Endometrial microvascular endothelial cells (primary cell): ENCODE measurements around the gene MAGI1. TPM values are rescaled to one million over a fixed set of nuclear protein-coding genes. Genes with fewer than 3 reads are reported as not detected.

Source experiments
- in situ Hi-C: cut with HindIII; loops from 2 replicates; pipeline ENCODE4 v1.10.0; 2017; ENCODE audit warnings: low sequenced_read_pairs, low pct_unique_long_range_greater_than_20kb; ENCODE audit errors: inconsistent ontology term
- total RNA-seq: library from RNA; depleted of rRNA; stranded (reverse); fragments of >200 nt; gene quantifications from one replicate; pipeline ENCODE4 v1.2.3, GENCODE V29; 2015; ENCODE audit errors: inconsistent ontology term

The MAGI1 gene
- total RNA-seq, 1 donor from 2014 or later, result 9.1 TPM

- in situ Hi-C loops, result no loop called here
These were observed 546.5 kb downstream of the MAGI1 start for GRCh38 chr3:65492249-65492648.

- in situ Hi-C loops, result no loop called here
These were observed 548.6 kb downstream of the MAGI1 start for GRCh38 chr3:65490114-65490513.

- in situ Hi-C loops, result no loop called here
These were observed 549.5 kb downstream of the MAGI1 start for GRCh38 chr3:65489253-65489652.

- in situ Hi-C loops, result no loop called here
These were observed 552.8 kb downstream of the MAGI1 start for GRCh38 chr3:65485826-65486469.

- in situ Hi-C loops, result no loop called here
These were observed 553.8 kb downstream of the MAGI1 start for GRCh38 chr3:65484964-65485363.

GRCh38 chr3:65483480-65483879 is 555.2 kb downstream of the MAGI1 start:
- in situ Hi-C loops, result no loop called here

- in situ Hi-C loops, result no loop called here
These were observed 555.7 kb downstream of the MAGI1 start for GRCh38 chr3:65483011-65483410.

- in situ Hi-C loops, result no loop called here
These were observed 557.6 kb downstream of the MAGI1 start for GRCh38 chr3:65481085-65481484.

GRCh38 chr3:65479990-65480389 is 558.7 kb downstream of the MAGI1 start:
- in situ Hi-C loops, result no loop called here

- in situ Hi-C loops, result no loop called here
These were observed 559.9 kb downstream of the MAGI1 start for GRCh38 chr3:65478551-65479500.

- in situ Hi-C loops, result no loop called here
These were observed 565.0 kb downstream of the MAGI1 start for GRCh38 chr3:65473736-65474135.

GRCh38 chr3:65472501-65472900 is 566.2 kb downstream of the MAGI1 start:
- in situ Hi-C loops, result no loop called here

GRCh38 chr3:65466300-65466988 is 572.3 kb downstream of the MAGI1 start:
- in situ Hi-C loops, result no loop called here

- in situ Hi-C loops, result no loop called here
These were observed 588.8 kb downstream of the MAGI1 start for GRCh38 chr3:65449841-65450428.

- in situ Hi-C loops, result no loop called here
These were observed 590.6 kb downstream of the MAGI1 start for GRCh38 chr3:65448120-65448519.

- in situ Hi-C loops, result no loop called here
These were observed 593.0 kb downstream of the MAGI1 start for GRCh38 chr3:65445573-65446169.

- in situ Hi-C loops, result no loop called here
These were observed 594.3 kb downstream of the MAGI1 start for GRCh38 chr3:65444447-65444815.

- in situ Hi-C loops, result no loop called here
These were observed 594.8 kb downstream of the MAGI1 start for GRCh38 chr3:65443739-65444446.
